CD4-positive, alpha-beta T cell treated with Interleukin-17A for 1 hour (primary cell): ENCODE results near the gene BCAR1.
"Not testable (repeated sequence)": the region's sequence is repeated elsewhere in the genome, so short reads cannot be mapped to it uniquely, and the experiment has no call there.

Experiments used
- DNase-seq: peaks from one replicate; pipeline ENCODE4 v3.0.0-alpha.2; 2020

BCAR1 gene

DNA sequence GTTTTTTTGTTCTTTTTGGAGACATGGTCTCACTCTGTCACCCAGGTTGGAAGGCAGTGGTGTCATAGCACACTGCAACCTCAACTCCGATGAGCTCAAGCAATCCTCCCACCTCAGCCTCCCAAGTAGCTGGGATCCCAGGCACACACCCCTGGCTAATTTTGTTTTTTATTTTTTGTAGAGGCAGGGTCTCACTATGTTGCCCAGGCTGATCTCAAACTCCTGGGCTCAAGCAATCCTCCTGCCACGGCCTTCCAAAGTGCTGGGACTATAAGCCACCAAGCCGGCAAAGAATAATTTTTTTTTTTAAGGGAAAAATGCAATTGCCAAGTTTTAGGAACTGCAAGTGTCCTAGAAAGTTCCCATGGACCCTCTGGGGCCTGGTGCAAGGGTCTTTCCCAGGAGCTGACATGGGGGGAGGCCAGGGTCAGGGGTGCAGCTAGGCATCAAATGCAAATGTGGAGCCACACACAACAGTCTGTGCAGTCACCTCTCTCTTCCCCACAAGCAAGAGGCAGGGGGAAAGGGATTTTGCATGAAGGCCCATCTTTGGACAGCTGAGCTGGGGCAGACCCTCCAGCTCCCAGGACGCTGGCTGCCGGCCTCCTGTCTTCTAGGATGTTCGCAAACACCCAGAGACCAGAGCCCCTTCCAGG is 20.1 kb upstream of the BCAR1 start:
- no peak for DNase-seq

DNA sequence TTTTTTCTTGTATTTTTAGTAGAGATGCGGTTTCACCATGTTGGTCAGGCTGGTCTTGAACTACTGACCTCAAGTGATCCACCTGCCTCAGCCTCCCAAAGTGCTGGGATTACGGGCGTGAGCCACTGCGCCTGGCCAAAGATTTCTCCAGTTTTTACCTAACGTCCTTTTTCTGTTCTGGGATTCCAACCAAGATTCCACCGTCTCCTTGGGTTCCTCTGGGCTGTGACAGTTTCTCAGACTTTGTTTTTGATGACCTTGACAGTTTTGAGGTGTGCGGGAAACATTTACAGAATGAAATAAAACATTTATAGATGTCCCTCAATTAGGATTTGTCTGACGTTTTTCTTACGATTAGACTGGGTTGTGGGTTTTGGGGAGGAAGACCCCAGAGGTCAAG is 17.9 kb upstream of the BCAR1 start:
- DNase-seq: not testable (repeated sequence)

DNA sequence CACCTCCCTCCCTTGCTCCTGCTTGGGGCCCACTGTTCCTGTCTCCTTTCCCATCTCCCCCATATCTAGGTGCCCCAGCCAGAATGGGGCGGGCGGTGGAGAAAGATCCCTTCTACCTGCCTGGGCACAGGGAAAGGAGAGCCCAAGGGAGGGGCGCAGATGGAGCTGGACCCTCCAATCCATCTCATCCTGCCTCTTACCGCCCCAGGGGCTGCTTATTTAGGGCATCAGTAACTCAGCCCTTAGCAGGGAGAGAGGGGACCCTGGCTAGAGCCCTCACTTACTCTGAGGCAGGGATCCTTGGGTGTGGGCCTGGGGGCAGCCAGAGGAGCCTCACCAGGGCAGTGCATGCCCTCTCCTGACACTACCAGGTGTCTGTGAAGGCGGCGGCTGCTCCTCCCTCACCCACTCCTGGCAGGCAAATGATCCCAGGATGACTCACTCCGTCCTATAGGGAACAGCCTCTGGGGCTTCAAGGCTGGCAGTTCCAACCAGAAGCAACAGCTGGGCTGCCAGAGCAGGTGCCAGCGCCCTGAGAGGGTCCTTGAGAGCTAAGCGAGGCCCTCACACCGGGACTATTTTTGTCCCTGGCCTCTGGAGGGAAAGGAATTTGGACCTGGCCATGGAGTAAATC is 16.3 kb upstream of the BCAR1 start:
- DNase-seq: no peak

DNA sequence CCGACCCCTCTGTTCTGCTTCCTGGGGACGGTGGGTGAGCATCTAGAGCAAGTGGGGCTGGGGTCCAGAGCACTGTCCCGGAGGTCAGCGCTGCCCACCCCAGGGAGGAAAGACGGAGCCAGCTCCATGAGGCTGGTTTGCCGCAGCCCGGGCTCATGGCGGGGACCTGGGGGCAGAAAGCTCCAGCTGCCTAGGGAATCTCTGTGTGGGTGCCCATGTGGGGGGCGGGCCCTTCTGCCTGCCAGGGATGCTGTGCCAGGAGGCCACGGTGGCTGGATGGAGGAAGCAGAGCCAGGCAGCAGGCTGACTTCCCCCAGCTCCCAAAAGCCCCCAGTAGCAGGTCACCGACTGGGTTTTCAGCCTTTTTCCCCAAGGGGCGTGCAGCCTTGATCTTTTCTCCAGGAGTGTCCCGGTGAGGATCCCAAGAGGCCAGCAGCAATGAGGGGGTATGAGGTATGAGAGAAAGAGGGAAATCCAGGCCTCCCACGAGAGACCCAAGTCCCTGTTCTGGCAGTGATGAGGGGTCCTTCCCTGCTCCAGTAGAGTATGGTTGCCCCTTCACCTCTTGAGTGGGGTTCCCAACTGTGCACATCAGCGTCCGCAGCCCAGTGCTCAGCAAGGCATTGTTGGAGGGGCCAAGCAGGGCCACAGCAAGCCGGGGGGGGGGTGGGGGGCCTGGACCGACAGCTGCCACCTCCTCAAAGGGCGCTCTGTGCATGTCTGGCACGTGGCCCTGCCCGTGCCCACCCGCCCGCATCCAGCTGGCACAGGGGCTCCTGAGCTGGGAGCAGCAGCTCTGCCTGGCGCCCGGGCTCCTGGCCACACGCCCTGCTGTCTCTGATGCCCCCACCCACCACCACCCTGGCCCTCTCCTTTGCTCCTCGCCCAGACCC is 15.6 kb upstream of the BCAR1 start:
- no peak for DNase-seq

DNA sequence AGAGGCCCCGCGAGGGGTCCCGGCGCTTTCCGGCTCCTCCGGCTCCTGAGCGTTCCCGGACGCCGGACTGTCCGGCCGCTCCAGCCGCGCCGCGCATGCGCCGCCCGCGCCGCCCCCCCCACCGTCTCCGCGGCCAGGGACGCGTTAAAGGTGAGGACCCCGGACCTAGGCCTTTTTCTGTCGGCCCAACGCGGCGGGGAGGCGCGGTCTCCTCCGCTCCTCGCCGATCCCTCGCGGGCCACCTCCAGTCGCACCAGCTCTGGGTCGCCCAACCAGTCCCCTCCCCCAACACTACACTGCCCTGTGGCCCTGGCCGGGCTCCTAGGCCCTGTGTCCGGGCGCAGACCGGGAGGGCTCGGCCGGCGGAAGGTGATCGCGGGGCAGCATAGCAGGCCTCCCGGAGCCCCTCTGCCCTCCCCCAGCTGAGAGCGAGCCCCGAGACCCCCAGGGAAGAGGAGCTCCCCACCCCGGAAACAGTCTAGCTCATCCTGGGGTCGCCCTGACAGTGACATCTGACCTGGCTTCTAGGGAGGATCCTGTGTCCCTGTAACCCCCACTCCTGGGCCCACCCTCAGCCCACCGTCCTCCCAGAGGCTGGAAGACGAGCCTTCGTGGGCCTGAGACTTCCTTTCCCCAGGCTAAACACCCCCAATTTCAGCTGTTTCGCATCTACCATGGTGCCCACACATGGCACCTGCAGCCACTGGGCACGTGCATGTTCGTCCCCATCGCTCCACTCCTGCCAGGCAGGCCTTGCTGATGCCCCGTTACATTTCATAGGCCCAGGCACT is 14.7 kb upstream of the BCAR1 start:
- no peak for DNase-seq

DNA sequence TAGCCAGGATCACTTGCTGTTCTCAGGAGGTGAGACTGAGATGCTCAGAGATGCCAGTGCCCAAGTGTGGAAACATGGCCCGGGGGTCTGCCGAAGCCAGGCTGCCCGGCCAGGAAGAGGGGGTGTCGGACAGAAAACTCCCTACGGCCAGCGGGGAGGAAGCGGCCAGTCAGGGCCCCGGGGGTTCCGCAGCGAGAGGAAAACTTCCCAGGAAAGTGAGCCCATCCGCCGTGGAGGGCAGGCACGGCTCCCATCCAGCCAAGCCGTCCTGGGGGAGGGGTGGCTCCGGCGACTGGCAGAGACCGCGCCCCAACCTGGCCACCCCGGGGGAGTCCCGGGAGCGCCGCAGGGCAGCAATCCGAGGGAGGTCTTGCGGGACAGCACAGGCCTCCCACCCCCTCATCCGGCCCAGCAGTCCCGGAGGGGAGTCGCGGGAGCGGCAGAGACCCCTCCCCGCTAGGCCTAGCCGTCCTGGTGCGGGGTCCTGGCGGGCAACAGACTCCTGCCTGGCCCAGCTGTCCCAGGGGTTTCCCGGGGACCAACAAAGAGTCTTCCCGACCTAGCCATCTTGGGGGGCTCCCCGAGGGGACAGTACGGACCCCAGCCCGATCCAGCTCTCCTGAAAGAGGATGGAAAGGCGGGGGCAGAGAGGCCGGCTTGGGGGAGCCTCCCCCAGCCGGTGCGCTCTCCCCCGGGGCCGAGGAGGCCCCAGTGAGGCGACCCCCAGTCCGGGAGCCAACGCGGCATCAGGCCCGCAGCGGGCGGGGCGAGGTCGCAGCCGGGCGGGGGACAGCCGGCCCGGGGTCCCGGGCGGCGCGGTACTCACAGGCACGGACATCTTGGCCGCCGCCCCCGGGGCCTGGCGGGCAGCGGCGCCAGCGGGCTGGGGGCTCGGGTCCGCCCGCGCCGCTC is 13.8 kb upstream of the BCAR1 start:
- no peak for DNase-seq

DNA sequence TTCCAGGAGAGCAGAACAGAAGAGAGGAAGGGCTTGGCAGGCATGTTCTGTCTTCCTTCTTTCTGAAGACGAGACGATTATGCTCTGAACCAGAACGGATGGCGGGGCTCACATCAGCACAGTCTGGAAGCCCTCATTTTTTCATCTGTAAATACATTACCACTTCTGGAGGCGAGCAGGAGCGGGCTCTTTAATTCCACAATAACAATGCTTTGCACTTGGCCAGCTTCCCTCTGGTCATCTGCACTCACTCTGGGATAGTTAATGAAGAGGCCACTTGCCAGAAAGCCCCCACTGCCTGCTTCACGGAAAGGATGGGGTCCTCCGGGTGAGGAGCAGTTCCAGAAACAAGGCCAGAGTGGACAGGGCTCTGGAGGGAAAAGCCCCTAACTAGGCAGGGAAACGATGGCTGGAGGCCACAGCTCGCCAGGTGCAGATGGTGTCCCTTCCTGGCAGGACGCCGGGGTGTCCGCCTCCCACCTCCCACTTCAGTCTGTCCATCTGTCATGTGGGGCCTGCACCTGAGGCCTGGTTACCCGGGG is 13.1 kb upstream of the BCAR1 start:
- DNase-seq: no peak

DNA sequence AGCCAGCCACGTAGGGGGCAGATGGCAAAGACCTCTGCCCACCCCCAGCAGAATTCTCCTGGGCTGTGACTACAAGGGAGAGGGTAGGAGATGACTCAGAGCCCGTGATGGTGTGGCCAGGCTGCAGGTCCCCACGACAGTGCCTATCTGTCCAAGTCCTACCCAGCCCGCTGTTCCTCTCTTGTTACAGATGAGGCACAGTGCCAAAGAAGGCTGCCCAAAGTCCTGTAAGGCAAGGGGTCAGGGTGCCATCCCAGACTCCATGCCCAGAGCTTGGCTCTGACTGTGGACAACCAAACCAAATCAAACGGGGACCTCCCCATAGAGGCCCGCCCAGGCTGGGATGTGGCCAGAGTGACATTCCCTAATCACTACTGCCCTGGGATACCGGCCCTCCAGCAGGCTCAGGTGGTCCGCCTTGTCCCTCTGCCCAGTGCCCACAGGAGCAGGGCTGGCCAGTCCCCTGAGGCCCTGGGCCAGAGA is 12.6 kb upstream of the BCAR1 start:
- no peak for DNase-seq

DNA sequence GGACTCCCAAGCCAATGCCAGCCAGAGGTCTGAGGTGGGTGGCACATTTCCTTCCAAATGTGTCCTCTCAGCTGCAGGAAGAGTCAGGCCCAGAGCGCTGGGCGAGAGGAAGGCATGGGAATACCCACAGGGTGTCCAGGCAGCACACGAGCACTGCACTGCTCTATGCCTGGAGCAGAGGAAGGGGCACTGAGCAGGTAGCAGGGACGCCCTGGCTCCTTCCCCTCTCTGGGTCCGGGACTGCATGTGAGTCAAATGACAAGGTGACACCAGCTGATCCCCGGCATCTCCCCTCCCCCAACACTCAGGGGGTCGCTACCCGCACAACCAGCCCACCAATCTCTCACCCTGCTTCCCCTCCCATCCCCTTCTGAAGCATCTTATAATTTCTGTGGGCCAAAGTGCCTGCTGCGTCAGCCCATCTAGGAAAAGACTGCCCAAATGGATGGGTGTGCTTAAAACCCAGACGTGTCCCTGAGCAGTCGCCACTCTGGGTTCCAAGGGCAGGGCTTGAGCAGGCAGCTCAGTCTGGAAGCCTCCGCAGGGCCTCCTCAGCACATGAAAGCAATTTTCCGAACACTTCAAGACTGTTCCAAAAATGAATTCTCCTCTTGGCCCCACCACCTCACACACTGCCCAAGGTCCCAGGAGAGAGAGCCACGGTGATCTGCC is 12.0 kb upstream of the BCAR1 start:
- DNase-seq: no peak

DNA sequence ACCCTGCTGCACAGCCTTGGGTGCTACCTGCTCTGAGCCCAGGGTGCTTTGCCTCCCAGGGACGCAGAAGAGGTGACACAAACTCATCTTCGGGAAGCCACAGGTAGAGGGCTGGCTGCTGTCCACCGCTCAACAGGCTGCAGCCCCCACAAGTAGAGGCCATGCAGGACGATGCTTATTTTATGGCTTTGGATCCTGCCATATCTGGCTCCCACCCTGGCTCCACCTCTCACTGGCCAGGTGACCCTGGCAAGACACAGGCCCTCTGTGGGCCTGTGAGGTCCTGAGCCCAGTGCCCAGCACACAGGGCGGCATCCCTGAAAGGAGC is 11.3 kb upstream of the BCAR1 start:
- no peak for DNase-seq

DNA sequence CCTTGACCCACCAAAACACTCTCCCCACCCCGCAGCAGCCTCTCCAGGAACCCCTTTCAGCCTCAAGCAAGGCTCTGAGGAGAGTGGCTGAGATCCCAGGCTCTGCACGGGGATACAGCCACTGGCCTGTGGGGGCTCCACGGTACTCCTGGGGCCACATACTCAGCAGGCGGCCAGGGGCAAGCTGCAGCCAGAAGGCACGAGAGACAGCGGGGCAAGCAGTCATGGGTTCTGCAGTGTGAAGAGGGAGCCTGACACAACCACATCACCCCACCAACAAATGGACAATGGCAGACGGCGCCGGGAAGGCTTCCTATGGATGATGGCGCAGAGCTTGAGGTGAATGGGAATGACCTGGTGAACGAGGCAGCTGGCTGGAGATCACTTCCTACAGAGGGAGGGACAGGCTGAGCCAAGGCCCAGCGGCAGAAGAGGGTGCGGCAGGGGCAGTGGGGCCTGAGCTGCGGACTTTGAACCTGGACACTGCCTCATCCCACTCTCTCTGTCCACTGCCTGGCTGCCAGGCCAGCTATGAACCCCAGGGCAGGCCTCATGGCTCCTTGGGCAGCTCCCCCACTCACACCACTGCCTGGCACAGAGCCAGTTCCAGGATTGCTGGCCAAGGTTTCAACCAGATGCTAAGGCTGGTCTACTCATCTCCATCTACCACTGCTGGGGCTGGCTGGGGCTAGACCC is 10.8 kb upstream of the BCAR1 start:
- no peak for DNase-seq

DNA sequence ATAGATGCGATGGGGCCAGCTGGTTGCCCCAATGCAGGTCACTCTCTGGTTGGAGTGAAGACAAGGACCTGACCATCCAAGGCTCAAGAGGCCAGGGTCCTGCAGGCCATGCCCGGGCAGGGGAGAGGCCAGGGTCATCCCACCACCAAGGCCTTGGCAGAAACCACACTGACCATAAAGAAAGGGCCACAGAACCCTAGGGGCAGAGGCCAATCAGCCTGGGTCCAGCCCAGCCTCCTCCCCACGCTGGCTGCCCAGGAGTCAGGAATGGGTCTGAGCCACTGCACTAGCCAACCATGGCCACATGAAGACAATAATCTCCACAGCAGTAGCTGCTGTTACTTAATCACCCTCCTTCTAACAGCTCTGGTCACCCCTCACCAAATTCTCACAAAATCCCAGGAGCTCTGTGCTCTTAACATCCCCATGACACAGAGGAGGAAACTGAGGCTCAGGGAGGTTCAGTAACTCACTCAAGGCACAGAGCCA is 10.2 kb upstream of the BCAR1 start:
- no peak for DNase-seq

DNA sequence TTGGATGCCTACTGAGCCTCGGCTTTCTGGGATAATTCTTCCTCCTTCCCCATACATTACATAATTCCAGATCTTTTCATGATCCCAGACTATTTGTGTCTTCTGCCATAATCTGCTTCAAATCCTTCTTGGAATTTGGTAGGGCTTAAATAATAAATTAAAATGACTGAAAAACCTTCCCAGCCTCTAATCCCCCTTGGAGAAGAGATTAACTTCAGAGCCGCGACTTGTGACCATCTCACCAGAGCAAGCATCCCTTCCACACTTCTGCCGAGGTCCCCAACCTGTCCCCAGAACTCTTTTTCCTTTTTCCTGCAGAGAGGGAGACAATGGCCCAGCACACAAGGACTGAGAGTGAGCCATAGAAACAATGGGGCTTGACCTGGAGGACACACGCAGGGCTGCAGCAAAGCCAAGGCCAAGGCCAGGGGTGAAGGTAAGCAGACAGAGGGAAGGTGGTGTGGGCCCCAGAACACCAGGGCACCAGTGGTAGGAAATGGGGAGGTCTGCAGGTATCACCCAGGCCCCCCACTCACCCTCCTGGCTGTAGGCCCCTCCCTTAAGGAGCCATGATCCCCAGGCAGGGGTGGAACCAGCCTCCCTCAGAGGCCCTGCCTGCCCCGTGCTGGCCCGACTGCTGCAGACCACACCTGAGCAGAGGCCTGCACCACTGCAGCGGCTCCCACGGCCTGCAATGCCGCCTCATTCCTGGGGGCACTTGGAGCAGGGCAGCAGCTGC is 9.6 kb upstream of the BCAR1 start:
- no peak for DNase-seq

DNA sequence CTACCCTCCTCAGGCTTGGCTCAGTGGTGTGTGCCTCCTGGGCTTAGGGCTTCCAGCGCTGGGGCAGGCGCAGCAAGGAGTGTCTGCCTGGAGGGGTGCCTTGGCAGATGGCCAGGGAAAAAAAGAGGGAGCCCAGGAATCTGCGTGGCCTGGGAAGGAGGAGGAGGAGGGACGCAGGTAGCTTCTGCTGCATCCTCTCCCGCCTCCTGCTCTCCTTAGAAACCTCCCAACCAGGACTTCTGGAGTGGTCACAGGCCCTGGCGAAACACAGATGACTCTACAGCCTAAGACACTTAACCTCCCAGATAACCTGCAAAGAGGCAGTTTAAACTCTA is 7.3 kb upstream of the BCAR1 start:
- no peak for DNase-seq

DNA sequence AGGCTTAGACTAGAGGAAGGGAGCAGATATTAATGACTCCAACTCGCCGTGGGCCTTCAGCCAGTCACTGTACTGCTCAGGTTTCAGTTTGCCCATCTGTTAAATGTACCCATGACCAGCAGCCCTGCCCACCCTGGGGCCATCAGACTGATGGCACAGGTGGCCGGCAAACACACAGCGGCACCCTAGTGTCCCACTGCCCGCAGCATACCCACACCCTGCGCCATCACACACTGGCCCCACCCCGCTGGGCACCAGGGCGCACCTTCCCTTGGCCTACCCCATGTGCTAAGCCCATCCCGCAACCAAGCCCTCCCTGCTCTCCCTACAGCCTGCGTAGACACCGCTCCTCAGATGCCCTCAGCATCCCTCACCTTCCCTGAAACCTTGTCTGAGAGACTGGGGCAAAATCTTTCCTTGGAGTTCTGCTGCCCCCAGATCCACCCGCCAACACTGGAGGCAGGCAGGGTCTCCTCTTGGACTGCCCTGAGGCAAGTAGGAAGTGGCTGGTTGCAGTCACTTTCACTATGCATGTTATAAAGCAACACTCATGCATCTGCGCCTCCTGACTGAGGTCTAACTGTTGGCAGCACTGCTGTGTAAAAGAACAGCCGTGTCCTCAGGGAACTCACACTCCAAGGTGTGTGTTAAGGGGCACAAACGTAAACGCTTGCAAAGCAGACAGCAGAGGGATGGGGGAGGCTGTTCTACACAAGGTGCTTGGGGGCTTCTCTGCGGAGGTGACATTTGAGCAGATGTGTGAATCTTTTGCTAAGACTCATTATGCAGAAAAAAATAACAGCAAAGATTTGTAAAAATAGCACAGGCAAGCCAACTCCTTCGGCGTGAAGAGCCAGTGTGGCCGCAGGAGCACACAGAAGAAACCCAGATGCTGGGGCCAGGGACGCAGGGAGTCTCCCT is 6.7 kb upstream of the BCAR1 start:
- DNase-seq: no peak

DNA sequence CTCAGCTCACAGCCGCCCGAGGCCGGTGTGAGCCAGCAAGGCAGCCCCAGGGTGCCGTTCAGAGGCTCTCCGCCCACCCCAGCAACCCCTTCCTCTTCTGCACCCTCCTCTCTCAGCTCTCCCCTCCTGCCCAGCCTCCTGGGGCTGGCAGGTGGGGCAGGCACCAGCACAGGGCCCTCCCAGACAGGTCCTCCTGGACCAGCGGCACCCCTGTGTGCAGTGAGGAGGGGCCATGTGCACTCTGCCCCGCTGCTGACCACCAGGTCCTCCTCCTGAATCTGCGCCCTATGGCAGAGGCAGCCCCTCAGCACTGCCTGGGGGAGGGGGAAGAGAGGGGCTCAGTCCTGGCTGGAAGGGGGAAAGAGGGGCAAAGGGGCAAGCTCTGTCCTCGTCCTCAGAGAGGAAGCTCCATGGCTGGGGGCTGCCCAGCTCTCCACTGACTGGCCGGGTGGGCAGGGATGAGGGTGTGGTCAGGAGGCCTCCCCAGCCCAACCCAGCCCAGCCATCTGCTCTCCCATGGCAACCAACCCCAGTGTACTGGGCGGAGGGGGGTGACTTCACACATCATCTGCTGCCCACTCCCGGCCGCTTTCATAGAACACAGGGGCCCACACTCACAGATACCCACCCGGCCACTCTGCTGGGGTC is 5.4 kb upstream of the BCAR1 start:
- no peak for DNase-seq

DNA sequence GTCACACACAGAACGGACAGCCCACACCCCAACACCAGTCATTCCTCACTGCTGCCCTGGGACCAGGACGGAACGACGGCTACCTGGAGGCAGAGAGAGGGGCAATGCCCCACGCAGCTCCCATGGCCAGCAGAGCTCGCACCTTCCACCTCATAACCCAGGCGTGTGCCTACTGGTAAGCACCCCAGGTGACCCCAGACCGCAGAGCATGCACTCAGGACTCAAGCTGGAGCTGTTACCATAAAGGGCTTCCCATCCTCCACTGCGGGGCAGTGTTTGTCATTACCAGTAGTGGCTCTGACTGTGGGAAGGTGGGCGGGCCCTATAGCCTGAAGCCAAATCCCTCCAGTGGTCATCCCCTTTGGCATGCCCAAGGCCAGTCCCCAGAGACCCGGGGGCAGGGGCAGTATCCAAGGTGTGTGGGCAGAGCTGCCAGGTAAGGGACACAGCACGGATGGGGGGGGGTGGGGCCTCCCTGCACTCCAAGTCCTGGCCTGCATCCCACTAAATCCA is 4.7 kb upstream of the BCAR1 start:
- no peak for DNase-seq

DNA sequence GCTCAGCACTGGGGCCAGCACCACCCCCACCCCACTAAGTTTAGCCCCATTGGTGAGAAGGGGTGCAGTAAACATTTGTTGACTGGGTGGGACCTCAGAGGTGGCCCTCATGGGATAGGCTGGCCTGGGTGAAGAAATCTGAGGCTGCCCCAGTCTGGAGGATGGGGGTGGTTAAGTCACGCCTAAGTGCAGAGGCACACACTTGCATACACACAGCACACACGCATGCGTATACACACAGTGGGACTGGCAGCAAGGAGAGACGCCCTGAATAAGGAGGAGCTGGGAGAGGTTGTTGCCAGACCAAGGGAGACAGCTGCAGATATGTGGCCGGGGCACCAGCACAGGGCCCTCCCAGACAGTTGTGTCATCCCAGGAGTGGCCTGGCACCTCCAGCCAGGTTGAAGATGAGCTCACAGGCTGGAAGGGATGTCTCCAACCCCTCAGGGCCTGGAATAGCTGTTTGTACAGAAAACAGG is 3.0 kb upstream of the BCAR1 start:
- DNase-seq: no peak
